Non-pigmented ciliary epithelial cell (primary cell): ENCODE results near the gene MYD88.

Source experiments
- DNase-seq: peaks from one replicate; pipeline ENCODE4 v3.0.0-alpha.2; 2010; ENCODE audit warnings: low read depth

Gene MYD88

GRCh38 chr3:38138349-38139190, at the start of gene MYD88:
TSS of gene MYD88 (plus strand) at chr3:38138661. CDS start at chr3:38138701, 40 bp downstream.
- no peak for DNase-seq

GRCh38 chr3:38089163-38089562, 49.3 kb upstream of the MYD88 start:
- no peak for DNase-seq

GRCh38 chr3:38090453-38090852, 48.0 kb upstream of the MYD88 start:
- DNase-seq, result no peak

- no peak for DNase-seq
Observed at GRCh38 chr3:38094999-38095398, 43.5 kb upstream of the MYD88 start.

- no peak for DNase-seq
Observed at GRCh38 chr3:38095669-38096483, 42.6 kb upstream of the MYD88 start.

GRCh38 chr3:38097446-38098375, 40.8 kb upstream of the MYD88 start:
- no peak for DNase-seq

- no peak for DNase-seq
Observed at GRCh38 chr3:38098376-38098723, 40.1 kb upstream of the MYD88 start.

- no peak for DNase-seq
Observed at GRCh38 chr3:38099518-38099917, 38.9 kb upstream of the MYD88 start.

- no peak for DNase-seq
Observed at GRCh38 chr3:38100498-38100897, 38.0 kb upstream of the MYD88 start.

- DNase-seq, result no peak
Observed at GRCh38 chr3:38101811-38102443, 36.5 kb upstream of the MYD88 start.

- no peak for DNase-seq
Observed at GRCh38 chr3:38102444-38102814, 36.0 kb upstream of the MYD88 start.

- no peak for DNase-seq
Observed at GRCh38 chr3:38105525-38105924, 32.9 kb upstream of the MYD88 start.

- no peak for DNase-seq
Observed at GRCh38 chr3:38107911-38108648, 30.4 kb upstream of the MYD88 start.

- DNase-seq, result no peak
Observed at GRCh38 chr3:38108649-38109579, 29.5 kb upstream of the MYD88 start.

GRCh38 chr3:38109580-38110313, 28.7 kb upstream of the MYD88 start:
- DNase-seq, result no peak

- DNase-seq, result no peak
Observed at GRCh38 chr3:38110314-38111050, 28.0 kb upstream of the MYD88 start.

GRCh38 chr3:38111201-38111600, 27.3 kb upstream of the MYD88 start:
- DNase-seq, result no peak

GRCh38 chr3:38111696-38112377, 26.6 kb upstream of the MYD88 start:
- DNase-seq, result no peak
